ENCODE results near the gene TYROBP.

DNA sequence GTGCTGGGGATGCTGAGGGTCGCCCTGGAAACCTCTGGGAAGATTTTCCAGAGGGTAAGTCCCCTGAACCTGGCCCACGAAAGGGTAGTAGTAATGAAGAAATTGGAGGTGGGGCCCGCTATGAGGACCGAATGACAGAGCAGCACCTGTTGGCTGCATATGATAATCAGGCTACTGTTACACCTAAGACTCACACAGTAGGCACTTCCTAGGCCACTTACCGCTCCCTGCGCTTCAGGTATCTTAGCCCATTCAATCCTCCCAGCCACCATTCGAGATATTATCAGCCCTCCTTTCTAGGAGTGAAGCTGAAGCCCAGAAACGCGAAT lies 23.7 kb upstream of the TYROBP start:
- TF ChIP-seq EZH2 (IDR thresholded peaks at IDR 0.05; ENCODE audit: borderline replicate concordance, low read depth, low read length, poor library complexity, severe bottlenecking): no peak
- TF ChIP-seq CTCF (conservative IDR thresholded peaks at IDR 0.05; ENCODE audit: low read depth, low read length): 0 out of 2 replicates have a peak, but pooled peaks have one; percentile 16
